HT-29 (cell line): ENCODE measurements around the gene KRTAP6-3. TPM values are rescaled to one million over a fixed set of nuclear protein-coding genes. Genes with fewer than 3 reads are reported as not detected.
A peak's percentile ranks its signal among the peaks of the same experiment; 100 is the strongest.

Source experiments
- DNase-seq: peaks from one replicate; pipeline ENCODE4 v3.0.0-alpha.2; 2015; ENCODE audit warnings: low spot score
- total RNA-seq: library from RNA; depleted of rRNA; stranded (reverse); fragments of >200 nt; shearing (Covaris generic); gene quantifications from 2 replicates; pipeline ENCODE4 v1.2.3, GENCODE V29; 2014; rRNA removed

Gene KRTAP6-3, protein sequence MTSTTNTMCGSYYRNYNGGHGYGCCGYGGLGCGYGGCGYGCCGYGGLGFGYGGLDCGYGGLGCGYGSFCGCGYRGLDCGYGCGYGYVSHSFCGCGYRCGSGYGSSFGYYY
- not detected in 2 replicates for total RNA-seq

DNA sequence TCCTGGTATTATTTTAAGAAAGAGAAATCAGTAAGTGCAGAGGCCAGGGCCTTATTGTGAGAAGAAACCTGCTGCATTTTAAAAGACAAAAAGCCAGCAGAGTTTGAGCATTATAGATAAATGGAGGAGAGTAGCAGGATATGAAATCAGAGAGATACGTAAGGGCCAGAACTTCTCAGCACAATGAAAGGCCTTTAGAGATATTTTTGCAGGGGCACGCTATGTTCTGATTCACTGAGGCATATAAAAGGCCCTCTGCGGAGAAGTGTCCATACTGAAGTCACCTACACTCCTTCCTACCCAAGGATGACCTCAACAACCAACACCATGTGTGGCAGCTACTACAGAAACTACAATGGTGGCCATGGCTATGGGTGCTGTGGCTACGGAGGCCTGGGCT is at the start of gene KRTAP6-3:
Gene KRTAP6-3 (plus strand): TSS at position 301 of the 400 bp plus-strand sequence. CDS start 6 bp downstream, at position 307.
- no peak for DNase-seq

DNA sequence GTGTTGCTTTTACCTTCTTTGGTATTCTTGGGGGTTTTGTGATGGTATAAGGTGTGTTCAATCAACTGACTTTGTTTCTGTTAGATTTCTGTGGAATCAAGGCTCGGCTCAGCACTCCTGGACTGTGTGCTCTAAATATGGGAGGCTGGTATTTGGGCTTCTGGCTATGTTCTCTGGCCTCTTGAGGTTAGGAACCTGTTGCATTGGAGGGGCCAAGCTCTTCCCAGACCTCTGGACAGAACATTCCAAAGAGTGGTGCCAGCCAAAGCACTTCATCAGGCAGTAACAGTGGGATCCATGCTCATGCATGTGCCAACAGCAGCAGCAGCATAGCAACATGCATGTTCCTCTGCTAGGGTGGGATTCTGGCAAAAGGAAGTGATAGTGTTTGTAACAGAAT is 39.5 kb upstream of the KRTAP6-3 start:
- DNase-seq, result no peak

DNA sequence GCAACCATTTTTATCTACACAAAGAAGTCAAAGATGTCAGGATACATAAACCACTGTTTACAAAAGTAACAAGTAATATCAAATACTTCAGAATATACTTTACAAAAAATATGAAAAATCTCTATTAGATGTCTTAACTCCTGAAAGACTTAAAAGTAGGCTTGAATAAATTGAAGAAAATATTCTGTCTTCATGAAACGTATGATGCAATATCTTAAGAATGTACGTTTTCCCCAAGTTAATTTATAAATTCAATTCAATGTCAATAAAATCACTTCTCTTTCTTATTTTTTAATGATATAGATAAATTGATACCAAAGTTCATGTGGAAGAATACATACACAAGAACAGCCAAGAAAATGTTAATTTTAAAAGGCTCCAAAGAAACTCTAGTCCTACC is 37.1 kb upstream of the KRTAP6-3 start:
- no peak for DNase-seq

DNA sequence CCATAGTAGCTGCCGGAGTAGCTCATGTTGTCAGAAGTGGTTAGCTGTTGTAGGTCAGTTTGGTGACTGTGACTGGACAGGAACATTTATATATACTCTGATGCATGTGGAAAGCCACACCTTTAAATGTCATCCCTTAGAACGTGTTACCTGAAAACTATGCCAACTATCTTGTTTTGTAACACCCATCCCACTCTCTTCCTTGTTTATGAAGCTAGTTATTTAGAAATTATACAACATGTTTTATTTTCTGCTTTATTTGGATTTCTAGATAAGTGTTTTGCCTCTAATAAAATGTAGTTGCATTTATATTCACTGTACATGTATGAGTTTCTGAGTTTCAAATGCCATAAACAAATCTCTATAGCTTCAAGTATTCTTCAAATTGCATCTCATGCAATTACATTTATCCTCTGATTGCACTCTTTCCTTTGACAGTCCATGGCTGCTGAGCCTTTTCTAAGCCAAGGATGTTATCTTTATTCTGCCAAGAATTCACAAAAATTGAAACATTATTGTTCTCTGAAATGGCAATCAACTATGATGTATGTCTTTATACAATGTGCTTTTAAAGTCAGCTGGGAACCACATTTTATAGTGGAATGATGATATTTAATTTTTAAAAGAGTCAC is 30.9 kb upstream of the KRTAP6-3 start, which contains the start of gene KRTAP19-7:
Gene KRTAP19-7 (minus strand): TSS at position 51 of the 632 bp plus-strand sequence. CDS start 25 bp downstream, at position 26.
- no peak for DNase-seq

DNA sequence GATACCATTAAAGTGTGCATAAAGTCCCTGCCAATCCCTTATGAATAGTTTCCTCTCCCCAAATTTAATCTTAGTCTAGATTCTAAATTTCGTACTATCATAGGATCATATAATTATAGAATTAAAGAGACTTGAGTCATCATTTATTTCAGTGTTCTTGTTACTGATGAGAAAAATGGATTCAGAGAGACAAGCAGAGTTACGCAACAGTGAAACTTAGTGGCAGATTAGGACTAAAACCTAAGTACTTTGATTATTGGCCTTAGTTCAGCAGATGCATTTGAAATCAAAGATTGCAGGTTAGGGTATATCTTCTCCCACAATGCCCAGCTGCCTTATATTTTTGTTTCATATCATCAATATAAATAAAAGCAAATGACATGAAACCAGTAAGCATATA is 30.3 kb upstream of the KRTAP6-3 start:
- no peak for DNase-seq

DNA sequence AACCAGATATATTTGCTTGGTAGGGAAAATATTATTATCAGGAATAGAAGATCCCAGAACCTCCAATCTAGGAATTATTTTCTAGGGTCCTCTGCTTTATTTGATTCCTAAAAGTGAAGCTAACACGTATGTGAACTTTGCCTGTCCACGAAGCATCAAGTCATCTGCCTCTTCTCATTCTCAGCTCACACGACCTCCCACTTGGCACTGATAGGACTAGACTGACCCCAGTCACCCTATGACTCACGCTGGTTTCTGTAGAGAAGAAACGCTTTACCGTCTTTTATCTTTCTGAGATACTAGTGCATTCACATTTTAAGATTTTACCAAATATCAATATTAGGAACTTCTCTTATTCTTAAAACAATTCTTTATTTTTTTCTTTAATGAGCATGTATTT is 29.2 kb upstream of the KRTAP6-3 start:
- no peak for DNase-seq

DNA sequence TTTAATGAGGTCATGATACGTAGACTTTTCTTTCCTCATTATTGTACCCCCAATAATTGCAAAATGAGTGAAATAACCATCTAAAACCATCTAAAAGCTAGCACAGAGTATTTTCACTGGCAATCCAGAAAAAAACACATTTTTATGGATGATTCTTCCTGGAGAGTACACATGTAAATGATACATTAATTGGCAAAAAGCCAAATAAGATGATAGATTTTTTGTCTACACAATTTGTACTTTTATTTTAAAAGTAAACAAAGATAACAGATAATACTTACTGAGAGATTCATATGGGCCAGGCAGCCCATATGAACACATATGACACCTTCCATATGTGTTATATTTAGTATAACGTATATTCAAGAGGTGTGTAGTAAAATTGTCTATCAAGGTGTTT is 28.6 kb upstream of the KRTAP6-3 start:
- DNase-seq, result no peak

DNA sequence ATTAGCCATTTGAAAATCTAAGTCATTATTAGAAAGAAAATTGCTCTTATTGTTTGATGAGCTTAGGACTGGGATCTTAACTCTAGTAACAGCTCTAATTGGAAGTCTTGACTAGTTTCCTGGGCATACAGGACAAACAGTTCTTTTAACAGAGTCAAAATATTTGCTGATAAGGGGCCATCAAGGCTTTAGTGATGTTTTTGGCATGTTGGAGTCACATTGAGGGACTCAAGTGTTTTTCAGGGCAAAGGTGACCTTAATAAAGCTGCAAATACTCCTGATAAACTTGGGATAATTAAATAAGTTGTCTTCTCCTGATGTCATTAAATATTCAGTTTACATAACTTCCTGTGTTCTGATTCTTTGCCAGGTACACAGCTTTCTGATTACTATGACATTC is 24.6 kb upstream of the KRTAP6-3 start:
- DNase-seq, result no peak

DNA sequence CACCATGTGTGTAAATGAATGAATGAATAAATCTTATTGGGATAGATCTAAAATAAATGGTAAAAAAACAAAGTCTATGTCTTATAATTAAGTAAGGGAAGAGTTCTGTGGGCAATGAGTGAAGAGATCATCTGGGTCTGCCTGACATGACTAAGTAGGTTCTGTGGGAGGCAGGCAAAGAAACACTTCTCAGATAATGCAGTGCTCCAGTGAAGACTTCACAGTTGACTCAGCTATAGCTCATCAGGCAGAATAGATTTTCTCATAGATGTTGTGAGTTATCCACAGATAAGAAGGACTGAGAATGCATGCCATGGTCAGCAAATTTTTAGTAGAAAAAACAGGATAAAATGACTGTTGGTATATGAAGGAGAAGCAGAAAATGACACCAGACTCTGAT is 14.5 kb upstream of the KRTAP6-3 start:
- no peak for DNase-seq

DNA sequence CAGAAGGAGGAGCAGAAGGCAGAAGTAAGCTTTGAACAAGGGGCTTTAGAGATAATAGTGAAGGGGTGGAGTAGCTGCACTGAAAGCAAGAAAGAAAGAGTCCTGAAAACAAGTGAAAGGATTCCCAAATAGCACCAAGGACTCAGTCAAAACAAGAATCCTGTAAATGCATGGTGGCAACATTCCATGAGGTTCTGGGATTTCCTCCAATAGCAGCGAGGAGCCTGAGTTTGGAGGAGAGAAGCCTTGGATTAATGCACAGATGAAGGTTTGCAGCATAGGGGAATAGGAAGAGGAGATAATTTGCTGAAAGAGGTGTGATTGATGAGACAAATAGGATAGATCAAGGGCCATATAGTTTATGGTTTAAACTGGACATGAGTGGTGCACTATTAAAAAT is 12.9 kb upstream of the KRTAP6-3 start:
- DNase-seq, result no peak

DNA sequence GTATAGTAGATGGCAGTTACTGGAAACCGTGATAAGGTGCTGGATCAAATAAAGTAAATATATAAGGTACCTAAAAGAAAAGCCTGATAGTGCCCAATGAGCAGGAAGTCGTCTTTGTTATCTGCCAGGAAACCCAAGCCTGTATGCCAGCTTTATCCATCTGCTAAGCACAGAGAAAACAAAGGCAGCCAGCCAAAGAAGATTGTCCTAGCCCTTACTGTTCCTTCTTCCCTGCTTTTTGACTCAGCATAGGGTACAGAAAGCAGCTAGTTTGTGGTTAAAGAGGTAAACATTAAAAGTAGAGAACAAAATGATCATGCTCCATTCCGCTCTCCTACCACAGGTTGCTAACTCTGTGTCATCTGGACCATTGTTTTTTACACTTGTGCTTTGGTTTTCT is 12.1 kb upstream of the KRTAP6-3 start:
- DNase-seq, result no peak

DNA sequence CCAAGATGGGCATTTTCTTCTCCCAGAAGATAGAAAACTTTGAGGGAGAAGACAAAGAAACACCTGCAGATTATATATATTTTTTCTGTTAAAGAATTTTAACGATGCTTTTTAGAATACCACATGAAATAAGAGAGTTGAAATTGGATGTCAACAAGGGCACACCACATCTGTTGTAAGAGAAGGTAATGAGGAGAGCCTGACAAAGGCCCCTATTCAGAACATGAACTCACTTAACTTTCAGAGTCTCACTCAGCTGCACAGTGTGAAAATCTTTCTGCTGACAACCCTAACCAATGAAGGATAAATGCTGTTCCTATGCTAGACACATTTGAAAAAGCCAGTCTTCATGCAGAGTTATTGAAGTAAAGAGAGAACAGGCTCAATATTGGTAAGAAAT is 9.4 kb upstream of the KRTAP6-3 start:
- DNase-seq, result no peak

DNA sequence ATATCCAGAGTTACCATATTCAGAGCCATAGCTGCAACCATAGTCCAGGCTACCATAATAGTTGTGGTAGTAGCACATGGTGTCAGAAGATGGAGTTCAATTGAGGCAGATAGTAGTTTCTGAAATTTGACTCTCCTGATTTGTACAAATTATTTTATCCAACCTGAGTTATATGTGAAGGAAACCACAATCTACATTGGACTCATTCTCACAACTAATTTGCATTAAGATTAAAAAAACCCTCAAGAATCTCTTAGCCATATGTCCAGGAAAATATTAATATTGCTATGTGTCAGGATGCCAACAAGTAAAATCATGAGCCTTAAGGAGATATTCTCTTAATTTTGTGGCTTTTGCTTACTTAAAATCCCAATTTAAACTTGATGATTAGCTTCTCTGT is 1.9 kb upstream of the KRTAP6-3 start, which contains the start of gene KRTAP22-2:
Gene KRTAP22-2 (minus strand): TSS at position 101 of the 400 bp plus-strand sequence.
- DNase-seq, result no peak

DNA sequence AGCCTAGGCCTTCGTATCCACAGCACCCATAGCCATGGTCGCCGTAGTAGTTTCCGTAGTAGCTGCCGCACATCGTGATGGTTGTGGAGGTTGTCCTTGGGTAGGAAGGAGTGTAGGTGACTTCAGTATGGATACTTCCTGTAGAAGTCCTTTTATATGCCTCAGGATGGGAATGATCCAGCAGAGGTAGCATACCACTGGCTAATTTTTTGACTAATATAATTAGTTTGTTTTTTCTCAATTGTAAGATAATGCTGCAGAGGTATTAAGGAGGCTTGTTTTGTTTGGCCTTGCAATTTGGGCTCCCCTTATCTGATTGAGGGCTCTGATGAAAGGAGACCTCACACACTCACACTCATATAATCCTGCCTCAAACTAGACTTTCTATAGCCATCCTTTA is 6.6 kb downstream of the KRTAP6-3 start, which contains the start of gene KRTAP6-2:
Gene KRTAP6-2 (minus strand): TSS at position 101 of the 400 bp plus-strand sequence. CDS start 28 bp downstream, at position 73.
- DNase-seq, result no peak

DNA sequence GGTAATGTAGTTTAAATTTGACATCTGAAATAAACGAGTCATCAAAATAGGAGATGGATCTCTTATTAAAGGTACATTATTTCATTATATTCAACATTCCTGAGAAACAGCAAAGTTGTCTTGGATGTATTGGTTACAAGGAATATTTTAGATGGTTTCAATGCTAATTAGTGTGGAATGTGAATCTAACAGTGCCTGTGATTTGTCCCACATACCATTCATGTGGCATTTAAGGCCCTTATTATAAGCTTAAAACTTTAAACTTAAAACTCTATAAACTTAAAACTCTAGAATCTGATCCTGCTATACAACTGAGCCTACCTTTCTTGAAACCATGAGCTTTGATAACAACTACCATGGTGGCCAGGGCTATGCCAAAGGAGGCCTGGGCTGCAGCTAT is 8.5 kb downstream of the KRTAP6-3 start, which contains the start of gene KRTAP22-1:
Gene KRTAP22-1 (plus strand): TSS at position 301 of the 400 bp plus-strand sequence.
- DNase-seq, result no peak

DNA sequence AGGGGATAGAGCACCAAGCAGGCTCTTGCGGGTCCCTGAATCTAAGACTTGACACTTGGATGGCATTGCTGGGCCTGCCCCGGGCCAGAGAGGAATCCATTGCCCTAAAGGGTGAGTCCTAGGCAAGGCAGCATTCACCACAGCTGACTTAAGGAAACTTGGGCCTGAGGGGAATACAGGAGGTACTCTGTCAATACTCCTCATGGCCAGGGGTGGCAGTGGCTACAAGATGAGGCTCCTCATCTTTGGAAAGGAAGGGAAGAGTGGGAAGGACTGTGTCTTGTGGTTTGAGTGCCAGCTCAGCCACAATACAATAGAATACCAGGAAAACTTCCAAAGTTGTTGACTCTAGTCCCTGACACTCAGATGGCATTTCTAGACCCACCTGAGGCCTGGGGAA is 13.7 kb downstream of the KRTAP6-3 start:
- DNase-seq, result peak; percentile 1

DNA sequence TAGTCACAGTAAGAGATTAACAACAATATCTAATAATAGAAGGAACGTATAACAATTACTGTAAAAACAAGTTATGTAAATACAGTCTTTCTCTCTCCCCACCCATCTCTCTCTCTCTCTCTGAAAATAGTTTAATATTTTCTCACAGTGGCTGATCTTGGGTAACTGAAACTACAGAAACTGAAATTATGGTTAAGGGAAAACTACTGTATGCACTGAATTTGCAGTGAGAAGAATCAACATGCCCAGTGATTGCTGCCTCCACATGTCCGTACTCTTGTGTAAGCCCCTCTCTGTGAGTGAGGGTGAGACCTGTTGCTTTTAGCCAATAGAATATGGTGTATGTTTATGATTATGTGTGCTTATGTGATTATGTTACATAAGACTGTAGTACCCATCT is 19.9 kb downstream of the KRTAP6-3 start:
- no peak for DNase-seq

DNA sequence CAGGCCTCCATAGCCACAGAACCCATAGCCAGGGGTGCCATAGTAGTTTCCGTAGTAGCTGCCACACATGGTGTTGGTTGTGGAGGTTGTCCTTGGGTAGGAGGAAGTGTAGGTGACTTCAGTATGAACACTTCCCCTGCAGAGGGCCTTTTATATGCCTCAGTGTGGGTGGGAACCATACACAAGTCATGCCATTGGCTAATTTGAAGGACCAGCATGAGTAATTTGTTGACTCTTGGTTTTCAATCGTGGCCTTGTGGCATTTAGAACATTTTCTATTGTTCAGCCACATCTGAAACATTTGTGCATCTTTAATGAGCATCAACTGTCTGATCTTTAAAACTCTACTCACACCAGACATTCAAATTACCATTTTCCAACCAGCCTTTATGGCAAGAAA is 21.6 kb downstream of the KRTAP6-3 start, which contains the start of gene KRTAP6-1:
Gene KRTAP6-1 (minus strand): TSS at position 95 of the 400 bp plus-strand sequence. CDS start 26 bp downstream, at position 69.
- no peak for DNase-seq

DNA sequence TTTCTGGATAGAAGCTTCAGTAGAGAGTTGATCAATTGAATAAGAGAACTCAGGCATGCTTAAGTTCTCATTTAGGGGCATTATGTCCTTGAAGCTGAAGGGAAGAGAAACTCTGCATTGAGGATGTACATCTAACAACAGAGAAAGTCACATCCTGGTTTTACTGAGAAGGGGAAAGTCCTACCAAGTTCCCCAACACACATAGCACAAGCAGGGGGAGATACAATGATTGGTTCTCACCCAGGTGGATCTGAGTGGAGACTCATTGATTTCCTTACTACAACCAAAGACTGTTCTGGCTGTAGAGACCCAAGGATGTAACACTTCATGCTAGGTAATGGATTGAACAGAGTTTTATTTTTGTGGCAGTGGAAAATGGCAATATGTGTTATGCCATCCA is 23.0 kb downstream of the KRTAP6-3 start:
- DNase-seq, result no peak

DNA sequence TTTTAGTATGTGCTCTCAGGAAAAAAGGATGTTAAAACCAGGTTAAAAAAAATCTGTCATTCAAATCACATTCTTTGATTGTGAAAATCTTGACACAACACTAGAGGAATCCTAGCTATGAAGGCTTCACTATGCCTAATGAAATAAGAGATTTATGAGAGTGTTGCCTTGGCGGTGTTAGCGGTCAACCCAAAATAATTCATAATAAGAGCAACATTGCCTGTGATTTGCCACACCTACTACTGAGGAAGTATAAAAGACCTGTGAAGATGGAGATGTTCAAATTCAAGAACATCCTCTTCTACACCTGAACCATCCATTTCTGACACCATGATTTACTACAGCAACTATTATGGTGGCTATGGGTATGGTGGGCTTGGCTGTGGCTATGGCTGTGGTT is 23.9 kb downstream of the KRTAP6-3 start, which contains the start of gene KRTAP20-1:
Gene KRTAP20-1 (plus strand): TSS at position 301 of the 400 bp plus-strand sequence. CDS start 30 bp downstream, at position 331.
- DNase-seq, result no peak

DNA sequence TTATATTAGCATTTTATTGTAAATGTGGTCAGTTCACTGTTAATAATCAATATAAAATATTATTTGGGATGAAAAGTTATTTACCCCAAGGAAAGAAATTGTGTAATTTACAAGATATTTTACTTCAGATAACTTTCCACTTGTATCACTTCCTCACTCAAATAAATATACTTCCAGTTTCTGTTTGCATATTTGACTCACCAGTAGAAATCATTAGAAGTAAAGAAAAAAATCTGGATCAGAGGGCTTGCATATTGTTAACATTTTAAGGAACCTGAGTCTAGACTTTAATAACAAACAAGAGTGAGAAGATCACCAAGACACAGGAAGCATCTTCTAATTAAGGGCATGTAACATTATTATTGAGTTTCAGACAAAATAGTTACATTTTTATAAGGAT is 27.8 kb downstream of the KRTAP6-3 start:
- no peak for DNase-seq

DNA sequence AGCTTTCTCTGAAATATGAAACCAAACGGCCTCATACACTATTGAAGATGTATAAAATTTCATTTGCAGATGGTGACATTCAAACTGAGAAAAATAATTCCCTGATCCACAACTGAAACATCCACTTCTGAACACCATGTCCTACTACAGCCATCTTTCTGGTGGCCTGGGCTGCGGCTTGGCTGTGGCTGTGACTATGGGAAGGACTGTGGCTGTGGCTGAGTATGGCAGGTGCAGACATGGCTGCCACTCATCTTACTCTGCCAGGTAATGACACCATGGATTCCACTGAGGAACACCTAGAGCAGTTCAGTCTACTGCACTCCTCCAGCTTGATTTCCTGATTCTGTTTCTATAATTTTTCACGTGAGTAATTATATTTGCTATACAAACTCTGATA is 28.3 kb downstream of the KRTAP6-3 start, which contains the start of gene KRTAP20-4:
Gene KRTAP20-4 (plus strand): TSS at position 106 of the 400 bp plus-strand sequence.
- no peak for DNase-seq

DNA sequence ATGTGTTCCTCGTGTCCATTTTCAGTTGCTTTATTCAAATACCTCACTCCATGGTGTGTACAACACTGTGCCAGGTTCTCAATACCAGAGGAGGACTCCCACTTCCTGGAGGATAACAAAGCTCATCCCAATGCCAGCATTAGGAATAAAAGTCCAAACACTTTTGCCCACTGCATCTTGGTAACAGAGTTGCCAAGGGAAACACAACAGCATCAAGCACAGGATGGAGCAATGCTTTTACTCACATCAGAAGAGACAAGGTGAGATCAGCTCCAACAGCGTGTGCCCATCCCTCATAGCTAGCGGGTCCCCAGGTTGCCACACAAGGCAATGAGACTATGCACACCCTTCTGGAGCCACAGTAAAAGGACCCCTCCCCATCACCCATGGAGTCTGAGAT is 31.1 kb downstream of the KRTAP6-3 start:
- DNase-seq, result no peak
